Heart left ventricle (tissue), 16 donors: ENCODE results near the gene PTPN13. TPM values are rescaled to one million over a fixed set of nuclear protein-coding genes. Genes with fewer than 3 reads are reported as not detected.

Source experiments
- ATAC-seq, 4 donors: fragments of 200-7000 bp; cut with Tn5 transposase; one replicate each; pipeline ENCODE4 v1.9.1; 2020 to 2022; ENCODE audit warnings: moderate library complexity in 4 of 4, mild to moderate bottlenecking in 3 of 4, moderate number of reproducible peaks in 1 of 4
- DNase-seq, 5 donors: peaks; one replicate each; pipeline ENCODE4 v3.0.0-alpha.2; 2020
- H3K27ac ChIP-seq, 12 donors: fragments of 200-600 bp; sonication (generic) in 4 of 12; one replicate each; pipeline versions ENCODE4 v1.5.0 to v1.8.0; 2016 to 2022; ENCODE audit warnings: mild to moderate bottlenecking in 2 of 12
- H3K27me3 ChIP-seq, 9 donors: fragments of 200-600 bp; sonication (generic) in 2 of 9; one replicate each; pipeline versions ENCODE4 v1.5.1 to v1.8.0; 2016 to 2022; ENCODE audit warnings: mild to moderate bottlenecking in 3 of 9
- H3K36me3 ChIP-seq, 9 donors: fragments of 200-600 bp; sonication (generic) in 2 of 9; one replicate each; pipeline versions ENCODE4 v1.5.0 to v1.8.0; 2018 to 2022; ENCODE audit warnings: mild to moderate bottlenecking in 2 of 9
- H3K4me1 ChIP-seq, 12 donors: fragments of 200-600 bp; sonication (generic) in 4 of 12; one replicate each; pipeline versions ENCODE4 v1.5.0 to v1.8.0; 2016 to 2022; ENCODE audit warnings: mild to moderate bottlenecking in 3 of 12
- H3K4me3 ChIP-seq, 12 donors: fragments of 200-600 bp; sonication (generic) in 4 of 12; one replicate each; pipeline versions ENCODE4 v1.5.0 to v1.8.0; 2017 to 2022; ENCODE audit warnings: mild to moderate bottlenecking in 9 of 12, moderate library complexity in 4 of 12
- H3K9me3 ChIP-seq, 12 donors: fragments of 200-600 bp; sonication (generic) in 4 of 12; one replicate each; pipeline versions ENCODE4 v1.5.0 to v1.8.0; 2016 to 2022; ENCODE audit warnings: mild to moderate bottlenecking in 1 of 12
- CTCF ChIP-seq, 12 donors: fragments of 200-600 bp; sonication (generic) in 4 of 12; IDR thresholded peaks; one replicate each; pipeline versions ENCODE4 v1.5.0 to v1.8.0; 2018 to 2022; ENCODE audit warnings: antibody characterized with exemption in 12 of 12, mild to moderate bottlenecking in 5 of 12
- POLR2A ChIP-seq, 2 donors: fragments of 450-650 bp; IDR thresholded peaks; one replicate each; pipeline ENCODE4 v1.6.1; 2017; ENCODE audit warnings: antibody characterized with exemption in 2 of 2, mild to moderate bottlenecking in 2 of 2, moderate library complexity in 2 of 2
- WGBS, 4 donors: extraction: QIAGEN DNeasy Blood & Tissue Kit in 2 of 4; methylation state at CpG; one replicate each; pipeline versions ENCODE4 v1.1.5 to v1.1.7; 2013 to 2018; 5-methylcytosine and 5-hydroxymethylcytosine counted together
- intact Hi-C, 10 donors: fragments of 100-400 bp; cut with DNase I; formaldehyde crosslinking; loops; one replicate each; pipeline versions ENCODE4 v1.11.1 to v1.14.2; 2022
- polyA plus RNA-seq, 2 donors: library from polyadenylated mRNA; stranded (reverse); fragments of 200-250 nt; gene quantifications; one replicate each; pipeline ENCODE4 v1.2.3, GENCODE V29; 2013
- total RNA-seq, 9 donors: library from RNA; depleted of rRNA in 2 of 9; stranded (reverse); fragments of >200 nt in 2 of 9; fragmentation: NEBNext Ultra II Directional in 3 of 9; extraction: Animal tissue kit (Norgen Biotek cat#: 25700) in 3 of 9; gene quantifications; one replicate each; pipeline versions ENCODE4 v1.1.0 to v1.2.4, GENCODE V29; 2016 to 2023
- donor health status: ischemic (EF 13 %, LVEDD 7.1; RV severe dilation, severe dysfunction).
- donor health status: healthy with polysubstance abuse.
- donor health status: DM: no; HTN: yes; CAD: no.
- donor health status: DM: no; HTN: no; CAD: no.
- donor health status: ischemic (EF 25% LVEDD 6.9; RV normal size, moderate dysfunction).
- donor health status: ischemic (EF 25% LVEDD 5.7; RV mildly dilated, moderate dysfunction).
- donor health status: healthy.
- donor health status: DM: yes; HTN: yes; CAD: no.
- donor health status: ischemic (EF 35%, LVEDD 5.7; RV mildly dilated, moderate dysfunction).
- donor health status: nonischemic (EF 11% LVEDD 7.7; RV severe dilation, severe dysfunction).
- donor health status: DM: yes; HTN: yes; CAD: no.
- donor health status: PGD.
- donor health status: ischemic (EF 29% LVEDD 5.4; RV normal size, mild dysfunction).
- donor health status: nonischemic (EF 23%, LVEDD 6.1; RV moderate dilation, normal function).

Gene PTPN13
- total and polyA plus RNA-seq, 11 donors: 0.60 to 14.3 (median 3.6) TPM

GRCh38 chr4:86558258-86558657, 35.9 kb upstream of the PTPN13 start:
- H3K27ac ChIP-seq: no peak overlapping the region
- H3K27me3 ChIP-seq: peaks cover 0 to 4% (median 0%) of the 10 kb centered on the region in 9 donors
- intact Hi-C loops: no loop called here
- ATAC-seq (no peak), DNase-seq (no peak)
- TF ChIP-seq CTCF (IDR thresholded peaks at IDR 0.05) (no peak), POLR2A (IDR thresholded peaks at IDR 0.05) (no peak)
- H3K4me3 ChIP-seq: no peak overlapping the region
- 86 to 89% (median 87%) methylated on average over 5 of the region's 5 CpGs for WGBS, 4 donors
- peaks cover 0 to 31% (median 0%) of the 10 kb centered on the region in 12 donors for H3K4me1 ChIP-seq
- no peaks in the 10 kb centered on the region for H3K9me3 ChIP-seq
- no peaks in the 10 kb centered on the region for H3K36me3 ChIP-seq

- TF ChIP-seq POLR2A (IDR thresholded peaks at IDR 0.05): no peak
- TF ChIP-seq CTCF (IDR thresholded peaks at IDR 0.05): no peak
- Histone ChIP-seq H3K9me3 (no peaks in the 10 kb centered on the region), H3K4me3 (no peak overlapping the region), H3K4me1 (peaks cover 0 to 29% (median 0%) of the 10 kb centered on the region in 12 donors), H3K27ac (no peak overlapping the region), H3K36me3 (no peaks in the 10 kb centered on the region), H3K27me3 (peaks cover 0 to 4% (median 0%) of the 10 kb centered on the region in 9 donors)
- intact Hi-C loops: no loop called here
- ATAC-seq: no peak
- WGBS, 4 donors: 87 to 100% (median 94%) methylated on average over 1 of the region's 1 CpG
- no peak for DNase-seq
Observed at GRCh38 chr4:86558797-86559196, 35.3 kb upstream of the PTPN13 start.

- ATAC-seq: no peak
- WGBS, 4 donors: 61 to 73% (median 63%) methylated on average over 2 of the region's 2 CpGs
- Histone ChIP-seq H3K4me1 (peaks cover 0 to 13% (median 0%) of the 10 kb centered on the region in 12 donors), H3K36me3 (no peaks in the 10 kb centered on the region), H3K9me3 (no peaks in the 10 kb centered on the region), H3K27me3 (peaks cover 0 to 4% (median 0%) of the 10 kb centered on the region in 9 donors), H3K27ac (no peak overlapping the region), H3K4me3 (no peak overlapping the region)
- TF ChIP-seq CTCF (IDR thresholded peaks at IDR 0.05): no peak
- TF ChIP-seq POLR2A (IDR thresholded peaks at IDR 0.05): no peak
- DNase-seq: no peak
- intact Hi-C loops: no loop called here
Observed at GRCh38 chr4:86560447-86560846, 33.7 kb upstream of the PTPN13 start.

- Histone ChIP-seq H3K4me3 (no peak overlapping the region), H3K36me3 (no peaks in the 10 kb centered on the region), H3K27ac (no peak overlapping the region), H3K9me3 (no peaks in the 10 kb centered on the region), H3K27me3 (peaks cover 0 to 4% (median 0%) of the 10 kb centered on the region in 9 donors), H3K4me1 (peaks cover 0 to 12% (median 0%) of the 10 kb centered on the region in 12 donors)
- DNase-seq (no peak), ATAC-seq (no peak)
- TF ChIP-seq CTCF (IDR thresholded peaks at IDR 0.05) (no peak), POLR2A (IDR thresholded peaks at IDR 0.05) (no peak)
- intact Hi-C loops: no loop called here
- WGBS, 4 donors: 71 to 91% (median 84%) methylated on average over 1 of the region's 1 CpG
Observed at GRCh38 chr4:86561256-86561655, 32.9 kb upstream of the PTPN13 start.
